ENCODE results near the gene PSMB5. TPM values are rescaled to one million over a fixed set of nuclear protein-coding genes. Genes with fewer than 3 reads are reported as not detected.
A peak's percentile ranks its signal among the peaks of the same experiment; 100 is the strongest.

Gene PSMB5
- total RNA-seq, 1 experiment from 2014 or later, result 162 TPM

DNA sequence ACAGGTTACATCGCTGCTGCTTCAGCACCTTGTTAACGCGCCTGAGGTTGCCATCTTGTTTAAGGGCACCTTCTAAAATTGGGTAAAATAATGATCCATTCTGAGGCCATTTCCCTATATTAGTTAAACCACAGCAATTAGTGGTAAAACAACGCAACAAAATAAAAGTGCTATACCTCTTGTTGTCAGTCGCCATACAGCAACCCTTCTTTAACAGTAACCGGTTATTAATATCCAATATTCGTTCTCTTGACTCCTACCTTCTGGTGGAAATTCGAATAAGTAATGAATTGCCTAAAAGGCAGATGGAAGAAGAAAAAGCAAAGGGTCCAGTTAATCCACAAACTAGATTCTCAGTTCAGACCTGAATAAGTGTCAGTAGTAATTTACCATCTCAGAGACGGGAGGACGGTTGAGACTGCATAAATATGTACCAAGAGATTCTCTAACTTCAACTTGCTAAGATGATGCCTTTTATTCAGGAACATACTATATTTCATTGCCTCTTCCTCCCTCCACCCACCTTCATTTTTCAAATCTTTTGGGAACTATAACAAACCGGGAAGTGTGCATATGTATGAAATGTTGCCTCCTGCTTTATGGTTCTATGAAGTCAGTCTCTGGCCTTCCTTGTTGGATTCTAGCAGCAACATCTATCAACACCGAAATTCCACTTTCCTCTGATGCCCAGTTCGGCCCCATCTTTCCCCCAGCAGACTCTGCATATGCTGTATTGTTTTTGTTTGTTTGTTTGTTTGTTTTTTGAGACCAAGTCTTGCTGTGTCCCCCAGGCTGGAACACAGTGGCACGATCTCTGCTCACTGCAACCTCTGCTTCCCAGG lies 824 bp upstream of the PSMB5 start:
- Mint-ChIP-seq H3K27me3 (ENCODE audit: insufficient read depth, unreplicated experiment) (no peaks in the 10 kb centered on the region), H3K4me1 (ENCODE audit: insufficient read depth, unreplicated experiment) (peaks cover 8% of the 10 kb centered on the region), H3K27ac (ENCODE audit: low read depth, unreplicated experiment) (peak overlapping the region; percentile 99), H3K4me3 (ENCODE audit: unreplicated experiment) (peak overlapping the region; percentile 92), H3K9me3 (ENCODE audit: unreplicated experiment) (no peaks in the 10 kb centered on the region), H3K36me3 (ENCODE audit: insufficient read depth, unreplicated experiment) (peaks cover 45% of the 10 kb centered on the region)
- ChIA-PET CTCF (interaction anchor here (1.2 kb wide), 1 partner anchor 21 kb away, joined by 3 read pairs; no protein-coding TSS in a partner anchor), POLR2A (interaction anchor here (0.9 to 2.8 kb wide), 6 partner anchors 8 to 68 kb away, joined by 4 to 26 read pairs (median 6); partner anchors contain the start of gene AJUBA)
- intact Hi-C loops (cut with micrococcal nuclease), result no loop called here
- TF ChIP-seq, protein P1, sequence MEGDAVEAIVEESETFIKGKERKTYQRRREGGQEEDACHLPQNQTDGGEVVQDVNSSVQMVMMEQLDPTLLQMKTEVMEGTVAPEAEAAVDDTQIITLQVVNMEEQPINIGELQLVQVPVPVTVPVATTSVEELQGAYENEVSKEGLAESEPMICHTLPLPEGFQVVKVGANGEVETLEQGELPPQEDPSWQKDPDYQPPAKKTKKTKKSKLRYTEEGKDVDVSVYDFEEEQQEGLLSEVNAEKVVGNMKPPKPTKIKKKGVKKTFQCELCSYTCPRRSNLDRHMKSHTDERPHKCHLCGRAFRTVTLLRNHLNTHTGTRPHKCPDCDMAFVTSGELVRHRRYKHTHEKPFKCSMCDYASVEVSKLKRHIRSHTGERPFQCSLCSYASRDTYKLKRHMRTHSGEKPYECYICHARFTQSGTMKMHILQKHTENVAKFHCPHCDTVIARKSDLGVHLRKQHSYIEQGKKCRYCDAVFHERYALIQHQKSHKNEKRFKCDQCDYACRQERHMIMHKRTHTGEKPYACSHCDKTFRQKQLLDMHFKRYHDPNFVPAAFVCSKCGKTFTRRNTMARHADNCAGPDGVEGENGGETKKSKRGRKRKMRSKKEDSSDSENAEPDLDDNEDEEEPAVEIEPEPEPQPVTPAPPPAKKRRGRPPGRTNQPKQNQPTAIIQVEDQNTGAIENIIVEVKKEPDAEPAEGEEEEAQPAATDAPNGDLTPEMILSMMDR (IDR thresholded peaks at IDR 0.05; ENCODE audit: unreplicated experiment), result no peak
- DNase-seq (ENCODE audit: unreplicated experiment), result no peak
- no TSS peak for BruUV-seq (replicated peaks)

GRCh38 chr14:23033801-23034497 lies 751 bp downstream of the PSMB5 start:
- no peak for DNase-seq (ENCODE audit: unreplicated experiment)
- H3K36me3 Mint-ChIP-seq (ENCODE audit: insufficient read depth, unreplicated experiment), result peaks cover 61% of the 10 kb centered on the region
- BruUV-seq (replicated peaks), result TSS peak; percentile 65
- H3K9me3 Mint-ChIP-seq (ENCODE audit: unreplicated experiment), result no peaks in the 10 kb centered on the region
- H3K4me3 Mint-ChIP-seq (ENCODE audit: unreplicated experiment), result peak overlapping the region; percentile 92
- H3K4me1 Mint-ChIP-seq (ENCODE audit: insufficient read depth, unreplicated experiment), result peaks cover 13% of the 10 kb centered on the region
- TF ChIP-seq, protein P1 (IDR thresholded peaks at IDR 0.05; ENCODE audit: unreplicated experiment), result no peak
- no peaks in the 10 kb centered on the region for H3K27me3 Mint-ChIP-seq (ENCODE audit: insufficient read depth, unreplicated experiment)
- intact Hi-C loops (cut with micrococcal nuclease), result no loop called here
- ChIA-PET POLR2A (interaction anchor here (0.5 to 2.8 kb wide), 16 partner anchors 10 to 287 kb away, joined by 3 to 26 read pairs (median 4); partner anchors contain the start of genes ACIN1, AJUBA, C14orf119 and CDH24), CTCF (interaction anchor here (0.5 to 1.9 kb wide), 12 partner anchors 12 to 1768 kb away, joined by 3 to 13 read pairs (median 4); partner anchors contain the start of gene AJUBA)
- H3K27ac Mint-ChIP-seq (ENCODE audit: low read depth, unreplicated experiment), result peak overlapping the region; percentile 99

DNA sequence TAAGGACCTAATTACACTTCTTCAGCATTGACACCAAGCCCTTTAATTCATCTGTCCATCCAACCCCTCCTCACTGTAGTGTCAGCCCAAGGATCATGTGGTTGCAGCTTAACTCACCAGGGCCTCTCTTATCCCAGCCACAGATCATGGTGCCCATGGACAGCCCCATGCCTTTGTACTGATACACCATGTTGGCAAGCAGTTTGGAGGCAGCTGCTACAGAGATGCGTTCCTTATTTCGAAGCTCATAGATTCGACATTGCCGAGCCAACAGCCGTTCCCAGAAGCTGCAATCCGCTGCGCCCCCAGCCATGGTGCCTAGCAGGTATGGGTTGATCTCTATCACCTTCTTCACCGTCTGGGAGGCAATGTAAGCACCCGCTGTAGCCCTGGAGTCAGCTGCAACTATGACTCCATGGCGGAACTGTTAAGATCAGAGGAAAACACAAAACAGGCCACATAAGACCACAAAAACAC lies 1.4 kb downstream of the PSMB5 start:
- Mint-ChIP-seq H3K27ac (ENCODE audit: low read depth, unreplicated experiment) (peak overlapping the region; percentile 99), H3K4me1 (ENCODE audit: insufficient read depth, unreplicated experiment) (peaks cover 18% of the 10 kb centered on the region), H3K36me3 (ENCODE audit: insufficient read depth, unreplicated experiment) (peaks cover 62% of the 10 kb centered on the region), H3K4me3 (ENCODE audit: unreplicated experiment) (peak overlapping the region; percentile 92), H3K27me3 (ENCODE audit: insufficient read depth, unreplicated experiment) (no peaks in the 10 kb centered on the region), H3K9me3 (ENCODE audit: unreplicated experiment) (no peaks in the 10 kb centered on the region)
- ChIA-PET POLR2A (interaction anchor here (0.8 to 2.8 kb wide), 6 partner anchors 9 to 62 kb away, joined by 3 to 26 read pairs (median 4); partner anchors contain the start of genes ACIN1 and C14orf119), CTCF (interaction anchor here (0.6 to 1.9 kb wide), 9 partner anchors 11 to 464 kb away, joined by 3 to 13 read pairs (median 5); partner anchors contain the start of gene AJUBA)
- no TSS peak for BruUV-seq (replicated peaks)
- DNase-seq (ENCODE audit: unreplicated experiment), result no peak
- TF ChIP-seq, protein P1 (IDR thresholded peaks at IDR 0.05; ENCODE audit: unreplicated experiment), result no peak
- intact Hi-C loops (cut with micrococcal nuclease), result no loop called here

Data from MCF 10A (cell line).